GM19328 (cell line): ENCODE results near the gene MAN2B2.
"Not testable (repeated sequence)": the region's sequence is repeated elsewhere in the genome, so short reads cannot be mapped to it uniquely, and the experiment has no call there.

Experiments
- ATAC-seq: cut with Tn5 transposase; IDR thresholded peaks from one replicate; pipeline ENCODE4 v1.9.1; 2021; ENCODE audit warnings: mild to moderate bottlenecking, moderate library complexity; ENCODE audit not compliant: unreplicated experiment

The MAN2B2 gene

GRCh38 chr4:6640292-6641163, 65.5 kb downstream of the MAN2B2 start, which contains the start of gene MRFAP1:
TSS of gene MRFAP1 (plus strand) at chr4:6640685. CDS start at chr4:6640863, 178 bp downstream.
- ATAC-seq: peak; percentile 79

GRCh38 chr4:6641164-6641970, 66.4 kb downstream of the MAN2B2 start:
- ATAC-seq: peak; percentile 9

- ATAC-seq: no peak
These were observed 67.0 kb downstream of the MAN2B2 start for GRCh38 chr4:6641971-6642320.

- no peak for ATAC-seq
These were observed 68.3 kb downstream of the MAN2B2 start for GRCh38 chr4:6643141-6643847.

- ATAC-seq: no peak
These were observed 70.0 kb downstream of the MAN2B2 start for GRCh38 chr4:6644792-6645530.

GRCh38 chr4:6647169-6647568, 72.2 kb downstream of the MAN2B2 start:
- no peak for ATAC-seq

GRCh38 chr4:6647582-6648230, 72.7 kb downstream of the MAN2B2 start:
- ATAC-seq: no peak

- no peak for ATAC-seq
These were observed 74.2 kb downstream of the MAN2B2 start for GRCh38 chr4:6649216-6649615.

- not testable (repeated sequence) for ATAC-seq
These were observed 79.2 kb downstream of the MAN2B2 start for GRCh38 chr4:6654211-6654610.

- ATAC-seq: not testable (repeated sequence)
These were observed 80.3 kb downstream of the MAN2B2 start for GRCh38 chr4:6655291-6655690.

- ATAC-seq: no peak
These were observed 80.9 kb downstream of the MAN2B2 start for GRCh38 chr4:6655924-6656323.

- ATAC-seq: no peak
These were observed 82.5 kb downstream of the MAN2B2 start for GRCh38 chr4:6657242-6658208.

- no peak for ATAC-seq
These were observed 83.2 kb downstream of the MAN2B2 start for GRCh38 chr4:6658209-6658595.

GRCh38 chr4:6658597-6659075, 83.6 kb downstream of the MAN2B2 start:
- ATAC-seq: no peak

GRCh38 chr4:6659897-6660296, 84.9 kb downstream of the MAN2B2 start:
- ATAC-seq: no peak

- no peak for ATAC-seq
These were observed 85.4 kb downstream of the MAN2B2 start for GRCh38 chr4:6660430-6660829.

- no peak for ATAC-seq
These were observed 87.6 kb downstream of the MAN2B2 start for GRCh38 chr4:6662591-6662990.

- ATAC-seq: no peak
These were observed 88.8 kb downstream of the MAN2B2 start for GRCh38 chr4:6663596-6664393.
